Endothelial cell of umbilical vein (primary cell): ENCODE results near the gene PRPSAP1. TPM values are rescaled to one million over a fixed set of nuclear protein-coding genes. Genes with fewer than 3 reads are reported as not detected.

Source experiments
- BruUV-seq: library from RNA; stranded (reverse); fragments of 400-500 nt; replicated peaks from 2 replicates; lab custom pipeline; 2021; lab: Mats Ljungman, UMichigan
- CTCF ChIA-PET: fragments of 300-600, 350-600 bp; sonication (Branson Sonifier 250); formaldehyde crosslinking; loops from one replicate; lab custom pipeline; 2021; ENCODE audit warnings: antibody characterized with exemption, inconsistent platforms; lab: Charles Lee
- POLR2A ChIA-PET: fragments of 300-600, 350-600 bp; sonication (Branson Sonifier 250); formaldehyde crosslinking; loops from one replicate; lab custom pipeline; 2021; ENCODE audit warnings: antibody characterized with exemption, inconsistent platforms; lab: Charles Lee
- DNase-seq: peaks from one replicate; pipeline ENCODE4 v3.0.0-alpha.2; 2011; ENCODE audit warnings: low read depth, low spot score
- FAIRE-seq: peaks from 2 replicates; lab custom pipeline; 2011; peaks lifted over from hg19 to GRCh38; lab: Jason Lieb, UNC
- H2AFZ ChIP-seq: 2 replicates; pipeline ENCODE4 v1.6.0; 2012; ENCODE audit warnings: low read depth, low read length, control low read depth, inconsistent platforms
- H3K27ac ChIP-seq: 2 replicates; pipeline ENCODE4 v1.5.1; 2011; ENCODE audit warnings: low read depth, mild to moderate bottlenecking, control low read depth, low read length, moderate library complexity; ENCODE audit not compliant: insufficient read depth
- H3K27me3 ChIP-seq, 2 experiments: 2 replicates each; pipeline versions ENCODE4 v1.6.0 to v1.6.1; 2011; ENCODE audit warnings: low read length in 2 of 2, mixed read lengths in 1 of 2; ENCODE audit not compliant: control insufficient read depth in 2 of 2, insufficient read depth in 2 of 2
- H3K36me3 ChIP-seq, 2 experiments: 2 replicates in 1 of 2; 3 replicates in 1 of 2; pipeline ENCODE4 v1.5.1; 2011; ENCODE audit warnings: low read length in 2 of 2, mild to moderate bottlenecking in 1 of 2, moderate library complexity in 1 of 2; ENCODE audit not compliant: control insufficient read depth in 2 of 2, insufficient read depth in 2 of 2; ENCODE audit errors: extremely low read depth in 1 of 2
- H3K4me1 ChIP-seq: 3 replicates; pipeline ENCODE4 v1.5.1; 2011; ENCODE audit warnings: mild to moderate bottlenecking, low read length; ENCODE audit not compliant: control insufficient read depth, insufficient read depth; ENCODE audit errors: extremely low read depth
- H3K4me2 ChIP-seq: 2 replicates; pipeline ENCODE4 v1.6.1; 2011; ENCODE audit warnings: low read length, control low read depth, mixed read lengths; ENCODE audit not compliant: insufficient read depth
- H3K4me3 ChIP-seq, 3 experiments: fragments of 200-600 bp in 1 of 3; sonication (generic), shearing (Covaris generic) in 1 of 3; replicated peaks in 1 of 3; 2 replicates each; pipeline ENCODE4 v1.5.1; 2011 to 2016; ENCODE audit warnings: control low read depth in 3 of 3, low read length in 3 of 3, mild to moderate bottlenecking in 2 of 3, inconsistent platforms in 1 of 3, low read depth in 1 of 3, moderate library complexity in 1 of 3; ENCODE audit not compliant: insufficient read depth in 1 of 3
- H3K79me2 ChIP-seq: 2 replicates; pipeline ENCODE4 v1.6.0; 2012; ENCODE audit warnings: low read length, inconsistent platforms; ENCODE audit not compliant: control insufficient read depth, insufficient read depth
- H3K9ac ChIP-seq: replicated peaks from 2 replicates; pipeline ENCODE3; 2011; ENCODE audit warnings: low read length, control low read depth; ENCODE audit not compliant: insufficient read depth; ENCODE audit errors: extremely low read depth
- H3K9me1 ChIP-seq: replicated peaks from 3 replicates; pipeline ENCODE4 v1.6.0; 2011; ENCODE audit warnings: mild to moderate bottlenecking, low read length; ENCODE audit not compliant: control insufficient read depth, insufficient read depth; ENCODE audit errors: extremely low read depth
- H3K9me3 ChIP-seq: replicated peaks from 2 replicates; pipeline ENCODE4 v1.5.1; 2012; ENCODE audit warnings: low read length, inconsistent platforms; ENCODE audit not compliant: control insufficient read depth, insufficient read depth
- H4K20me1 ChIP-seq: replicated peaks from 2 replicates; pipeline ENCODE3; 2011; ENCODE audit warnings: mild to moderate bottlenecking, low read length; ENCODE audit not compliant: control insufficient read depth, insufficient read depth; ENCODE audit errors: extremely low read depth
- EZH2 ChIP-seq: IDR thresholded peaks from 2 replicates; pipeline ENCODE4 v1.6.1; 2012; ENCODE audit warnings: borderline replicate concordance, low read depth, mild to moderate bottlenecking, moderate library complexity, low read length, inconsistent platforms; ENCODE audit not compliant: severe bottlenecking
- FOS ChIP-seq: IDR thresholded peaks from 2 replicates; pipeline ENCODE4 v1.6.1; 2011; ENCODE audit warnings: mild to moderate bottlenecking, low read length, moderate library complexity, borderline replicate concordance; ENCODE audit not compliant: insufficient read depth
- GATA2 ChIP-seq: IDR thresholded peaks from 2 replicates; pipeline ENCODE4 v1.7.0; 2011; ENCODE audit warnings: low read depth, mild to moderate bottlenecking, moderate library complexity, mixed read lengths, low read length; ENCODE audit not compliant: insufficient read length, insufficient read depth
- JUN ChIP-seq: IDR thresholded peaks from 2 replicates; pipeline ENCODE4 v1.6.1; 2011; ENCODE audit warnings: borderline replicate concordance, low read depth; ENCODE audit not compliant: insufficient read length, insufficient read depth
- MAX ChIP-seq: IDR thresholded peaks from 2 replicates; pipeline ENCODE4 v1.6.1; 2011; ENCODE audit not compliant: insufficient read depth, insufficient read length
- MYC ChIP-seq: IDR thresholded peaks from one replicate; pipeline ENCODE4 v1.6.1; 2011; ENCODE audit warnings: mild to moderate bottlenecking, low read depth, low read length
- POLR2A ChIP-seq: IDR thresholded peaks from 2 replicates; pipeline ENCODE4 v1.6.1; 2012; ENCODE audit warnings: low read depth, mild to moderate bottlenecking, control low read depth, low read length
- POLR2AphosphoS5 ChIP-seq: IDR thresholded peaks from 2 replicates; pipeline ENCODE4 v1.6.1; 2012; ENCODE audit warnings: low read depth, mild to moderate bottlenecking, control low read depth, low read length, moderate library complexity; ENCODE audit not compliant: insufficient read depth
- dilution Hi-C: fragments of 300-500 bp; cut with MboI; formaldehyde crosslinking; loops from one replicate; pipeline ENCODE4 v1.15.0; 2019; ENCODE audit warnings: low sequenced_read_pairs; ENCODE audit not compliant: extremely low pct_ligation_motif_present
- intact Hi-C: fragments of 100-400 bp; cut with micrococcal nuclease; formaldehyde crosslinking; loops from one replicate; pipeline ENCODE4 v1.10.0; 2022
- polyA plus RNA-seq, 4 experiments: library from polyadenylated mRNA; depleted of rRNA in 3 of 4; stranded (reverse) in 3 of 4; unstranded in 1 of 4; fragments of >200 nt; gene quantifications; 2 replicates each; pipeline versions ENCODE4 v1.2.1 to v1.2.3, GENCODE V29; 2011 to 2012; ENCODE audit warnings: missing spikeins in 1 of 4
- total RNA-seq: library from RNA; stranded (reverse); gene quantifications from 2 replicates; pipeline ENCODE4 v1.2.3, GENCODE V29; 2021

Gene PRPSAP1
- total and polyA plus RNA-seq, 2 donors (not counting 3 experiments of a cell fraction or from before 2014, with no cell fraction given) = 90.2 to 123 TPM

DNA sequence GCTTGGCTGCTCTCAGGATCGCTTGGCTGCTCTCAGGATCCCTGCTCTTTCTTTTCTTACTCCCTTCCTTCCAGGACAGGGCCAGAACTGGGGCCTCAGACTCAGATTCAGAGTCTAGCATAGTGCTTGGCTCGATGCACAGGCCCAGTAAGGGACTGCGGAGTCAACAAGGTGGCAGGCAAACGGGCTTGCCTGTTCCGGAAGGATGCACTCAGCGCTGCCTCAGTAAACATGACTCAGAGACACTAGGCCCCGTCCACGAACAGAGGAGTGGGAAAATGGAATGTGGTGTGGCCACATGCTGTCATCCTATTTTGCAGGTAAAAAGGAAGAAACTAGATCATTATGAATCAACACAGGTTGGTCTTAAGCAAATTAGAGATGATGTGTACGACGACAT is 40.5 kb upstream of the PRPSAP1 start:
- intact Hi-C loops (no loop called here), dilution Hi-C loops (no loop called here)
- H4K20me1 ChIP-seq = no peaks in the 10 kb centered on the region
- DNase-seq (no peak), FAIRE-seq (no peak)
- peaks cover 11 to 40% of the 10 kb centered on the region in 2 experiments for H3K36me3 ChIP-seq
- H3K27ac ChIP-seq = no peak overlapping the region
- CTCF ChIA-PET = interaction anchor here (0.7 to 1.7 kb wide), 4 partner anchors 9 to 41 kb away, joined by 3 to 5 read pairs (median 4); partner anchors contain the start of gene PRPSAP1
- no peaks in the 10 kb centered on the region for H3K79me2 ChIP-seq
- H3K4me1 ChIP-seq = no peaks in the 10 kb centered on the region
- no peak overlapping the region for H3K4me2 ChIP-seq
- H3K9ac ChIP-seq = no peak overlapping the region
- no peak overlapping the region for H2AFZ ChIP-seq
- TF ChIP-seq MAX (no peak), MYC (no peak)
- no TSS peak for BruUV-seq
- POLR2A ChIA-PET = no interaction called here
- no peak overlapping the region for H3K4me3 ChIP-seq
- no peaks in the 10 kb centered on the region for H3K27me3 ChIP-seq
- no peaks in the 10 kb centered on the region for H3K9me3 ChIP-seq
- no peaks in the 10 kb centered on the region for H3K9me1 ChIP-seq

DNA sequence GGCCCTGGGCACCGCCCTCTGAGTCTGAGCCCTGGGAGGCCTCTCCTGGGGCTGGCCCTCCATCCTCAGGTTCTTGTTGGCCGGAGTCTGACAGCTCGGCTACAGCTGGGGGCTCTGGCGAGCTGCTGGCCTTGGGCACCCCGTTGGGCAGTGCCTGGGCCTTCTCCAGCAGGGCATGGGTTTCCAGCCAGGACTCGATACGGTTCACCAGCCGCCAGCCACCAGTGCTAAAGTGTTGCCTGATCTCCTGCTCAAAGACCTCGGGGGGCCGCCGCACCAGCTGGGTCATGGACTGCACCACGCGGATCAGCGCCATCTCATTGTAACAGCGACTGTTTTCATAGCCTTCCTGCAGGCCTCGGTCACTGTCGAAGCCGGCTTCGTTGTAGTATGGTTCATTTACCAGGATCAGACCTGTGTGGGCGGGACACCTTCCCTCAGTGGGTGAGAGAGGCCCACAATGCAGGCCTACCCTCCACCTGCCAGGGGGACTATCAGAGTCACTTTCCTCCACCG is 37.5 kb upstream of the PRPSAP1 start:
- Histone ChIP-seq H3K4me2 (no peak overlapping the region), H3K79me2 (peaks cover 19% of the 10 kb centered on the region), H3K4me1 (peaks cover 13% of the 10 kb centered on the region), H3K9me1 (no peaks in the 10 kb centered on the region), H3K4me3 (no peak overlapping the region), H3K27ac (no peak overlapping the region), H3K36me3 (peaks cover 6 to 17% of the 10 kb centered on the region in 2 experiments), H2AFZ (no peak overlapping the region), H3K27me3 (no peaks in the 10 kb centered on the region), H4K20me1 (no peaks in the 10 kb centered on the region), H3K9ac (no peak overlapping the region), H3K9me3 (no peaks in the 10 kb centered on the region)
- POLR2A ChIA-PET = interaction anchor here (0.6 kb wide), 1 partner anchor 233 kb away, joined by 4 read pairs; no protein-coding TSS in a partner anchor
- FAIRE-seq = no peak
- BruUV-seq = no TSS peak
- CTCF ChIA-PET = interaction anchor here (0.6 to 2.2 kb wide), 5 partner anchors 21 to 88 kb away, joined by 3 to 9 read pairs (median 7); no protein-coding TSS in a partner anchor
- DNase-seq = no peak
- intact Hi-C loops (no loop called here), dilution Hi-C loops (no loop called here)
- TF ChIP-seq JUN = no peak
- no peak for TF ChIP-seq POLR2A
- TF ChIP-seq EZH2 = no peak
- no peak for TF ChIP-seq FOS
- no peak for TF ChIP-seq MYC
- no peak for TF ChIP-seq GATA2
- TF ChIP-seq MAX = no peak
- TF ChIP-seq POLR2AphosphoS5 = no peak
